Measurements from ENCODE around the gene OR10D3.

The OR10D3 gene

DNA sequence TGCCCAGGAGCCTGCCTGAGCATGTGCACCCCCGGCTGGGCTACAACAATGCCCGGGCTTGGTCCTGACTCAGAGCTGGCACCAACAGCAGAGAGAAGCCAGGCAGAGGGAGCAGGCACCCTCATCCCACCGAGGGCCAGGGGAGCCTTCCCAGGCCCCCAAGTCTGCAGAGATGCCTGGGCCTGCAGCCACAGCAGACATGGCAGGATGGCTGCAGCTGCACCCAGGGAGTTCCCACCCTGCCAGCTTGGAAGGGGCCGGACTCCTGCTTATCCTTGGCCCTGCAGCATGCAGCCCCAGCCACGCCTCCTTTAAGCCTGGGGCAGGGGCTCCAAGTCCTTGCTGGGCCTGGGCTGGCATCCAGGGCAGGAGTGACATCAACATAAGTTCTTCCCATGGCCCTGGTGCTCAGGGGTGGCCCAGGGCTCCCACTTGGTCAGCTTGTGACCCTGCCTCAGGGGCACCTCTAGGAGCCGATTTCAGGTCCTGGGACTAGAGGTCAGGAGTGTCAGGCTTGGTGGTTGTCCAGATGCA lies 26.7 kb downstream of the OR10D3 start:
- H3K4me3 ChIP-seq (ENCODE audit: low read depth, low read length): no peak overlapping the region
- no peak for DNase-seq (ENCODE audit: low read depth)
- TF ChIP-seq, protein P1, sequence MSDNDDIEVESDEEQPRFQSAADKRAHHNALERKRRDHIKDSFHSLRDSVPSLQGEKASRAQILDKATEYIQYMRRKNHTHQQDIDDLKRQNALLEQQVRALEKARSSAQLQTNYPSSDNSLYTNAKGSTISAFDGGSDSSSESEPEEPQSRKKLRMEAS (IDR thresholded peaks at IDR 0.05; ENCODE audit: low read depth, low read length): no peak
- TF ChIP-seq POLR2A (IDR thresholded peaks at IDR 0.05; ENCODE audit: extremely low read depth, insufficient read length) (no peak), MYC (IDR thresholded peaks at IDR 0.05; ENCODE audit: low read depth, low read length) (no peak)
- TF ChIP-seq, protein P2, sequence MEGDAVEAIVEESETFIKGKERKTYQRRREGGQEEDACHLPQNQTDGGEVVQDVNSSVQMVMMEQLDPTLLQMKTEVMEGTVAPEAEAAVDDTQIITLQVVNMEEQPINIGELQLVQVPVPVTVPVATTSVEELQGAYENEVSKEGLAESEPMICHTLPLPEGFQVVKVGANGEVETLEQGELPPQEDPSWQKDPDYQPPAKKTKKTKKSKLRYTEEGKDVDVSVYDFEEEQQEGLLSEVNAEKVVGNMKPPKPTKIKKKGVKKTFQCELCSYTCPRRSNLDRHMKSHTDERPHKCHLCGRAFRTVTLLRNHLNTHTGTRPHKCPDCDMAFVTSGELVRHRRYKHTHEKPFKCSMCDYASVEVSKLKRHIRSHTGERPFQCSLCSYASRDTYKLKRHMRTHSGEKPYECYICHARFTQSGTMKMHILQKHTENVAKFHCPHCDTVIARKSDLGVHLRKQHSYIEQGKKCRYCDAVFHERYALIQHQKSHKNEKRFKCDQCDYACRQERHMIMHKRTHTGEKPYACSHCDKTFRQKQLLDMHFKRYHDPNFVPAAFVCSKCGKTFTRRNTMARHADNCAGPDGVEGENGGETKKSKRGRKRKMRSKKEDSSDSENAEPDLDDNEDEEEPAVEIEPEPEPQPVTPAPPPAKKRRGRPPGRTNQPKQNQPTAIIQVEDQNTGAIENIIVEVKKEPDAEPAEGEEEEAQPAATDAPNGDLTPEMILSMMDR (IDR thresholded peaks at IDR 0.05; ENCODE audit: low read depth, low read length): no peak

DNA sequence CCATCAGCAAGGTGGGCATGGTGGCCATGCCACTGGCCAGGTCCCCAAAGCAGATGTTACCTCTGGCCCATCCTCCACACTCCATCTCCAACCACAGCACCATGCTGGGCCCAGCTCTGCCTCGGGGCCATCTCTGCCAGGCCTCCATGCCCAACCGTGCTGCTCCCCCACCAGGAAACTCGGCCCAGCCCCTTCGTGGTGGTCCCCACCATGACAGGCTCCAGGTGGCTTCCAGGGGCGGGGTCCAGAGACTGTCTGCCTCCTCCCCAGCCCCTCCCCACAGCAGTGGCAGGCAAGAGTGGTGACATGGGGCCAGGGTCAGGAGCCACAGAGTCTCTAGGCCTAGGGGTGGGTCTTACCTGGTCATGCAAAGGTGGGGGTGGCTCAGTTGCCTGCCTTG lies 27.3 kb downstream of the OR10D3 start:
- TF ChIP-seq POLR2A (IDR thresholded peaks at IDR 0.05; ENCODE audit: extremely low read depth, insufficient read length) (no peak), MYC (IDR thresholded peaks at IDR 0.05; ENCODE audit: low read depth, low read length) (no peak)
- TF ChIP-seq, protein P2 (IDR thresholded peaks at IDR 0.05; ENCODE audit: low read depth, low read length): no peak
- TF ChIP-seq, protein P1 (IDR thresholded peaks at IDR 0.05; ENCODE audit: low read depth, low read length): no peak
- DNase-seq (ENCODE audit: low read depth): no peak
- no peak overlapping the region for H3K4me3 ChIP-seq (ENCODE audit: low read depth, low read length)

- DNase-seq (ENCODE audit: low read depth): no peak
- H3K4me3 ChIP-seq (ENCODE audit: low read depth, low read length): no peak overlapping the region
- TF ChIP-seq, protein P2 (IDR thresholded peaks at IDR 0.05; ENCODE audit: low read depth, low read length): no peak
- no peak for TF ChIP-seq MYC (IDR thresholded peaks at IDR 0.05; ENCODE audit: low read depth, low read length)
- TF ChIP-seq POLR2A (IDR thresholded peaks at IDR 0.05; ENCODE audit: extremely low read depth, insufficient read length): no peak
- TF ChIP-seq, protein P1 (IDR thresholded peaks at IDR 0.05; ENCODE audit: low read depth, low read length): no peak
Observed at GRCh38 chr11:124211321-124211720, 28.2 kb downstream of the OR10D3 start.

- H3K4me3 ChIP-seq (ENCODE audit: low read depth, low read length): no peak overlapping the region
- TF ChIP-seq, protein P2 (IDR thresholded peaks at IDR 0.05; ENCODE audit: low read depth, low read length): no peak
- TF ChIP-seq POLR2A (IDR thresholded peaks at IDR 0.05; ENCODE audit: extremely low read depth, insufficient read length) (no peak), MYC (IDR thresholded peaks at IDR 0.05; ENCODE audit: low read depth, low read length) (no peak)
- TF ChIP-seq, protein P1 (IDR thresholded peaks at IDR 0.05; ENCODE audit: low read depth, low read length): no peak
- DNase-seq (ENCODE audit: low read depth): no peak
Observed at GRCh38 chr11:124214027-124214426, 30.9 kb downstream of the OR10D3 start.

- DNase-seq (ENCODE audit: low read depth): no peak
Observed at GRCh38 chr11:124219126-124219525, 36.0 kb downstream of the OR10D3 start.

More at GRCh38 chr11:124219126-124219525, 36.0 kb downstream of the OR10D3 start:
- TF ChIP-seq POLR2A (IDR thresholded peaks at IDR 0.05; ENCODE audit: extremely low read depth, insufficient read length) (no peak), MYC (IDR thresholded peaks at IDR 0.05; ENCODE audit: low read depth, low read length) (no peak)
- TF ChIP-seq, protein P1 (IDR thresholded peaks at IDR 0.05; ENCODE audit: low read depth, low read length): no peak
- TF ChIP-seq, protein P2 (IDR thresholded peaks at IDR 0.05; ENCODE audit: low read depth, low read length): no peak
- H3K4me3 ChIP-seq (ENCODE audit: low read depth, low read length): no peak overlapping the region
